Measurements from ENCODE around the gene ZNF778. TPM values are rescaled to one million over a fixed set of nuclear protein-coding genes. Genes with fewer than 3 reads are reported as not detected.

Gene ZNF778
- total and polyA plus RNA-seq, 2 donors (not counting 1 experiment from before 2014, with no cell fraction given), result 2.2 to 13.4 TPM

GRCh38 chr16:89172171-89172527, 45.4 kb upstream of the ZNF778 start:
- no peaks in the 10 kb centered on the region for H3K36me3 ChIP-seq (replicated peaks in 1 of 2; ENCODE audit: control extremely low read depth in 1 of 2, control insufficient read depth in 1 of 2, extremely low read depth in 1 of 2, insufficient read depth in 2 of 2, low read length in 1 of 2)
- H4K20me1 ChIP-seq (ENCODE audit: control insufficient read depth, insufficient read depth, low read length, poor library complexity, severe bottlenecking), result peaks cover 33% of the 10 kb centered on the region
- no peak for TF ChIP-seq EZH2 (IDR thresholded peaks at IDR 0.05; ENCODE audit: borderline replicate concordance, insufficient read depth, low read depth, low read length, poor library complexity, severe bottlenecking)
- TF ChIP-seq, protein P1, sequence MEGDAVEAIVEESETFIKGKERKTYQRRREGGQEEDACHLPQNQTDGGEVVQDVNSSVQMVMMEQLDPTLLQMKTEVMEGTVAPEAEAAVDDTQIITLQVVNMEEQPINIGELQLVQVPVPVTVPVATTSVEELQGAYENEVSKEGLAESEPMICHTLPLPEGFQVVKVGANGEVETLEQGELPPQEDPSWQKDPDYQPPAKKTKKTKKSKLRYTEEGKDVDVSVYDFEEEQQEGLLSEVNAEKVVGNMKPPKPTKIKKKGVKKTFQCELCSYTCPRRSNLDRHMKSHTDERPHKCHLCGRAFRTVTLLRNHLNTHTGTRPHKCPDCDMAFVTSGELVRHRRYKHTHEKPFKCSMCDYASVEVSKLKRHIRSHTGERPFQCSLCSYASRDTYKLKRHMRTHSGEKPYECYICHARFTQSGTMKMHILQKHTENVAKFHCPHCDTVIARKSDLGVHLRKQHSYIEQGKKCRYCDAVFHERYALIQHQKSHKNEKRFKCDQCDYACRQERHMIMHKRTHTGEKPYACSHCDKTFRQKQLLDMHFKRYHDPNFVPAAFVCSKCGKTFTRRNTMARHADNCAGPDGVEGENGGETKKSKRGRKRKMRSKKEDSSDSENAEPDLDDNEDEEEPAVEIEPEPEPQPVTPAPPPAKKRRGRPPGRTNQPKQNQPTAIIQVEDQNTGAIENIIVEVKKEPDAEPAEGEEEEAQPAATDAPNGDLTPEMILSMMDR (IDR thresholded peaks at IDR 0.05), result no peak
- H3K9me3 ChIP-seq (ENCODE audit: control extremely low read depth in 1 of 3, control insufficient read depth in 2 of 3, insufficient read depth in 1 of 3, low read length in 2 of 3), result peaks cover 0 to 5% (median 0%) of the 10 kb centered on the region in 3 donors
- peaks cover 25 to 36% of the 10 kb centered on the region in 2 donors for H3K4me1 ChIP-seq (ENCODE audit: control insufficient read depth in 2 of 2, insufficient read depth in 2 of 2, low read length in 2 of 2)
- POLR2A ChIA-PET, result no interaction called here
- H3K4me3 Mint-ChIP-seq, result no peak overlapping the region
- no peaks in the 10 kb centered on the region for H3K9me3 Mint-ChIP-seq (ENCODE audit: insufficient read depth)
- no peak overlapping the region for H3K4me3 ChIP-seq (ENCODE audit: control extremely low read depth in 1 of 5, extremely low read depth in 1 of 5, insufficient read depth in 1 of 5, low read depth in 2 of 5, low read length in 4 of 5)
- DNase-seq, result no peak
- H3K27ac ChIP-seq (ENCODE audit: low read length in 2 of 2), result no peak overlapping the region
- peaks cover 0 to 31% (median 13%) of the 10 kb centered on the region in 4 experiments for H3K27me3 ChIP-seq (replicated peaks in 1 of 4; ENCODE audit: control extremely low read depth in 1 of 4, control insufficient read depth in 3 of 4, insufficient read depth in 4 of 4, low read length in 3 of 4)
- H3K27ac Mint-ChIP-seq, result no peak overlapping the region
- 90% methylated on average over 8 of the region's 11 CpGs for WGBS (ENCODE audit: insufficient coverage)
- H3K27me3 Mint-ChIP-seq, result peaks cover 4% of the 10 kb centered on the region
- no peak overlapping the region for H3K9ac ChIP-seq (ENCODE audit: low read length)
- intact Hi-C loops (cut with micrococcal nuclease), result no loop called here
- peak overlapping the region; percentile 88 for H3K4me2 ChIP-seq (replicated peaks; ENCODE audit: low read depth, low read length, poor library complexity, severe bottlenecking)
- no peak overlapping the region for H2AFZ ChIP-seq (ENCODE audit: insufficient read depth, low read depth, low read length, poor library complexity, severe bottlenecking)
- CTCF ChIA-PET, result no interaction called here
- H3K4me1 Mint-ChIP-seq, result peaks cover 18% of the 10 kb centered on the region
- H3K79me2 ChIP-seq (ENCODE audit: control insufficient read depth, insufficient read depth, low read length), result peaks cover 6% of the 10 kb centered on the region
- ATAC-seq (ENCODE audit: low read depth), result no peak

DNA sequence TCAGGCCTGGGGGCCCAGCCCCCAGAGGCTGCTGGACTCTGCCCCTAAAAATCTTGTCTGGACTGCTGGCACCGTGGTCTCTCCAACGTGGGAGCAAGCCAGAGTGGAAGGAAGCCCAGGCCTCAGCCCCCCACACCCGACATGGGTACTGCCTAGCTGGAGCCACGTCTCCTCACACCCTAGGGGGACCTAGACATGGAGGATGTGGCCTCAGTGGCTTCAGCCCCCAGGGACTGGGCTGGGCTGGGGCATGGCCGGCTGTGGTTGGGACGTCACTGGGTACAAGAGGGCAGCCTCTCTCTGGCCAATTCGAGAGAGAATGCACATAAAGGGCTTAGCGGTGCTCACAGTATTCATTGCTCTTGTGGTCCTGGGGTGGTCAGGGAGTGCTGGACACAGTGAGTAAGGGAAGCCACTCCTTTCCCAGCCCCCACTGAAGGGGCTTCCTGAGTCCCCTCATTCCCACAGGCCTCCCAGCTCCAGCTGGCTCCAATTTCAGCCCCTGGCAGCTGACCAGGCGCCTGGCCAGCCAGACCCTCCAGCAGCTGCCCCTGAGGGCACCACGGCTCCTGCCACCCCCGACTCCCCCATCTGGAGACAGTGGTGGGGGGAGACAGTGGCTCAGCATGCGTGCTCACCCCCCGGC, 44.9 kb upstream of the ZNF778 start:
- intact Hi-C loops (cut with micrococcal nuclease), result no loop called here
- CTCF ChIA-PET, result interaction anchor here (0.7 kb wide), 1 partner anchor 435 kb away, joined by 3 read pairs; no protein-coding TSS in a partner anchor

More for the DNA sequence above, 44.9 kb upstream of the ZNF778 start:
- ATAC-seq (ENCODE audit: low read depth), result no peak
- Histone ChIP-seq H3K4me2 (replicated peaks; ENCODE audit: low read depth, low read length, poor library complexity, severe bottlenecking) (no peak overlapping the region), H3K79me2 (ENCODE audit: control insufficient read depth, insufficient read depth, low read length) (peaks cover 6% of the 10 kb centered on the region), H3K9ac (ENCODE audit: low read length) (no peak overlapping the region), H3K36me3 (replicated peaks in 1 of 2; ENCODE audit: control extremely low read depth in 1 of 2, control insufficient read depth in 1 of 2, extremely low read depth in 1 of 2, insufficient read depth in 2 of 2, low read length in 1 of 2) (no peaks in the 10 kb centered on the region), H2AFZ (ENCODE audit: insufficient read depth, low read depth, low read length, poor library complexity, severe bottlenecking) (no peak overlapping the region), H4K20me1 (ENCODE audit: control insufficient read depth, insufficient read depth, low read length, poor library complexity, severe bottlenecking) (peaks cover 29% of the 10 kb centered on the region), H3K27ac (ENCODE audit: low read length in 2 of 2) (no peak overlapping the region), H3K4me1 (ENCODE audit: control insufficient read depth in 2 of 2, insufficient read depth in 2 of 2, low read length in 2 of 2) (peaks cover 21 to 31% of the 10 kb centered on the region in 2 donors), H3K27me3 (replicated peaks in 1 of 4; ENCODE audit: control extremely low read depth in 1 of 4, control insufficient read depth in 3 of 4, insufficient read depth in 4 of 4, low read length in 3 of 4) (peaks cover 0 to 31% (median 13%) of the 10 kb centered on the region in 4 experiments), H3K4me3 (ENCODE audit: control extremely low read depth in 1 of 5, extremely low read depth in 1 of 5, insufficient read depth in 1 of 5, low read depth in 2 of 5, low read length in 4 of 5) (no peak overlapping the region), H3K9me3 (ENCODE audit: control extremely low read depth in 1 of 3, control insufficient read depth in 2 of 3, insufficient read depth in 1 of 3, low read length in 2 of 3) (peaks cover 0 to 5% (median 0%) of the 10 kb centered on the region in 3 donors)
- DNase-seq, result no peak
- peaks cover 16% of the 10 kb centered on the region for H3K4me1 Mint-ChIP-seq
- WGBS (ENCODE audit: insufficient coverage), result 84% methylated on average over 11 of the region's 13 CpGs
- POLR2A ChIA-PET, result no interaction called here
- no peak overlapping the region for H3K27ac Mint-ChIP-seq
- TF ChIP-seq EZH2 (IDR thresholded peaks at IDR 0.05; ENCODE audit: borderline replicate concordance, insufficient read depth, low read depth, low read length, poor library complexity, severe bottlenecking), result no peak
- TF ChIP-seq, protein P1 (IDR thresholded peaks at IDR 0.05), result no peak
- H3K27me3 Mint-ChIP-seq, result peaks cover 4% of the 10 kb centered on the region
- H3K4me3 Mint-ChIP-seq, result peak overlapping the region; percentile 47
- no peaks in the 10 kb centered on the region for H3K9me3 Mint-ChIP-seq (ENCODE audit: insufficient read depth)

All from B cell (primary cell).